ENCODE results near the gene RIMBP3C. TPM values are rescaled to one million over a fixed set of nuclear protein-coding genes. Genes with fewer than 3 reads are reported as not detected.
"Not testable (repeated sequence)": the region's sequence is repeated elsewhere in the genome, so short reads cannot be mapped to it uniquely, and the experiment has no call there.

RIMBP3C gene
- total RNA-seq, 1 donor from 2014 or later = not detected

DNA sequence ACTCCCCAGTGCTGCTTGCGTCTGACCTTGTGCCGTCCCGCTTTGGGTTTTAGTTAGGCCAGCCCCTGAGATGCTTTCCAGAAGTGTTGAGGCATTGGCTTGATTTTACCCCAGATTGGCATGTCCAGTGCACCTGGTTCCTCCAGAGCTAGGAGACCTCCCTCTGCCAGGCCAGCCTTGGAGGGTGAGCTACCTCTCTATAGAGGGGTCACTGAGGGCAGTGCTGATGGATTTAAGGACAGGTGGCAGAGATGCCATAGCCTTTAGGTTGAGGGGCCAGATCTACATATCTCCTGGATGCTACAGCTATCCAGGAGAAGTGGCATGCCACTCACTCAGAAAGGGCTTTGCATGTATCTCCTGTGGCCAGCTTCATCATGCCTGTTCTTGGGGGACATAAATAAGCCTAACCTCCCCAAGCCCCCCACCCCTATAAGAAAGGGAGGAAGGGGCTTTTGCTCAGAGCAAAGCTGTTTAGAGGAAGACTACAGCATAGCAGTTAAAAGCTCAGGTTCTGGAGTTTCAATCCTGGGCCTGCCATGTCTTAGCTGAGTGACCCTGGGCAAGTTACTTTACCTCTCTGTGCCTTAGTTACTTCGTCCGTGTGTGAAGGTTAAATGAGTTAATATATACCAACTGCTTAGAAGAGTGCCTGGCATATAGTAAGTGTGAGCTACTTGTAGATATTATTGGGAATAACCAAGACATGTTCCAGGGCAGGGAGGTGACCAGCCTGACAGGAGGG lies 22.7 kb upstream of the RIMBP3C start:
- DNase-seq = no peak

DNA sequence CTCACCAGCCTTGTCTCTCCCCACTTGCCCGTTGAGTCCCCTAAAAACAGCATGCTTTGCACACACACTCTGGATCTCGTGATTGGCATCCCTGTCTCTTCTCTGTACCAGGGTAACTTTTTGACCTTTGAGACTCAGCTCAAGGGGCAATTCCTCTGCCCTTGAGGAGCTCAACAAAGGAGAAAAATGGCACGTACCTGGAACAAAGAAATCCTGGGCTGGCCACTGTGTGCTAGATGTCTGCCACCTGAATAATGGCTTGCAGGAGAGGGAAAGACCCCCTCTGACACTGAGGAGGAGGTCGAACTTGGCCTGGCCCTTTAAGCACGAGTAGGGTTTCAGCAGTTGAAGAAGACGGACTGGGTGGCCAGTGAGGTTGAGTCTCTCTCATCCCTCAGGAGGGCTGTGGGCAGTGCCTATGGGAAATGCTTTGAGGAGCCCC lies 22.1 kb upstream of the RIMBP3C start:
- no peak for DNase-seq

DNA sequence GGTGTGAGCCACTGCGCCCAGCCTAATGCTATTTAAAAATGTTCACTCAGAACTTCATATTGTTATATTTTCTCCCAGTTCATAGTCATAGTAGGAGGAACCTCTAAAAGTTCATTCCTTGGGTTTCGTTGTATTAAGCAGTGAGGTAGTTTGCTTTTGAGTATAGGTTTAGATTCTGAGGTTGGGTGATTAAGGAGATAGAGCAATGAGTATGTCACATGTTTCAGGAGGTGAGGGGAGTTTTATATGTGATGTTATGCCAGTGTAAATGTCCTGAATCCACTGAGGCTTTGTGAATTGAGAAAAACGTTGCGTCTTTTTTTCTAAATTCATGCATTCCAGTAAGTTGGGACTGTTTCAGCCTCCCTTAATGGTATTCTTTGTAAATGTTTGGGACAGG lies 20.4 kb upstream of the RIMBP3C start:
- DNase-seq = no peak

DNA sequence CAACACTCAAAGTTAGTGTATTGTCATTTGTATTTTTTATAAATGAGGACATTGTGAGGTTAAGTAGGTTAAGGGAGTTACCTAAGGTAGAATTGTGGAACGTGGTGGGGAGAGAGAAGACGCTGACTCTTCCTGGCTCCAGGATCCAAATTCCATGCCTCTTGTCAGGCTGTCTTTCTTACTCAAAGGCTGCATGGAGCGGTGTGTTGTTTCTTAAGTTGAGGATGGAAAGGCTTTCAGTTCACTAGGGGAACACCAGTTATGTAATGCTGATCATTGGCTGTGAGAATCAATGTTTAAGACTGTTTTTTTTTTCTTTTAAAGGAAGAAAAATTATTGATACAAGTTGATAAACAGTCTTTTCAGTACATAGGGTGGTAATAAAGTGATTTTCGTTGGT lies 19.1 kb upstream of the RIMBP3C start:
- DNase-seq = no peak

DNA sequence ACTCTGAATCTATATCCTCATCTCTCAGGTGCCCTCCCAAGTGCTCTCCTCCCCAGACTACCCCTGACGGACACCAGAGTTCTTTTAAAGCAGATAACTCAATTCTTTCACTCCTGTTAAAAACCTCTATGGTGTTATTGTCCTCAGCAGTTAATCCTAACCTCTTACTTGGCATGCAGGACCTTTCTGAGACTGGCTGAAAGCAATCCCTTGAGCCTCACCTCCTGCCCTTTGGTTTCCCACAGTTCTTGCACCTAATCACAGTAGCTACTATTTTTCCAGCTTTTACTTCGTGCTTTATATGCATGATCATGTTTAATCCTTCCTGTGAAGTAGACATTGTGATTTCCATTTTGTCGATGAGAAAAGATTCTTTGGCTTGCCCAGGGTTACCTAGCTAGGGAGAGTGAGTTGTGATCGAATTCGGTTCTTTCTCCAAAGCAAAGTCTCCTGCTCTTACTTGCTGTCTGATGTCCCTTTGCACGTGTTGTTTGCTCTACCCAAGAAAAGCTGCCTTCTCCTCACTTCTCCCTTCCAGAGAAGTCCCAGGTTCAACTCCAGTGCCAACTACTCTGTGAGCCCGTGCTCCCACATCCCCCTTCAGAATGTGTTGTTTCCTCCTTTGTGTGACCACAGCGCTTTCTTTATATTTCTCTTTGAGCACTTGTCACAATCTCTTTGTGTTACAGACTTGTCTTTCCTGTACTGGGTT lies 18.4 kb upstream of the RIMBP3C start:
- no peak for DNase-seq

DNA sequence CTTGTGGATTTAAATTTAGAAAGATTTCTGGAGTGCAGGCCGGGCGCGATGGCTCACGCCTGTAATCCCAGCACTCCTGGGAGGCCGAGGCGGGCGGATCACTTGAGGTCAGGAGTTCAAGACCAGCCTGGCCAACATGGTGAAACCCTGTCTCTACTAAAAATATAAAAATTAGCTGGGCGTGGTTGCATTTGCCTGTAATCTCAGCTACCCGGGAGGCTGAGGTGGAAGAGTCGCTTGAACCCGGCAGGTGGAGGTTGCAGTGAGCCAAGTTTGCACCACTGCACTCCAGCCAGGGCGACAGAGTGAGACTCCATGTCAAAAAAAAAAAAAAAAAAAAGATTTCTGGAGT lies 17.8 kb upstream of the RIMBP3C start:
- DNase-seq = not testable (repeated sequence)

DNA sequence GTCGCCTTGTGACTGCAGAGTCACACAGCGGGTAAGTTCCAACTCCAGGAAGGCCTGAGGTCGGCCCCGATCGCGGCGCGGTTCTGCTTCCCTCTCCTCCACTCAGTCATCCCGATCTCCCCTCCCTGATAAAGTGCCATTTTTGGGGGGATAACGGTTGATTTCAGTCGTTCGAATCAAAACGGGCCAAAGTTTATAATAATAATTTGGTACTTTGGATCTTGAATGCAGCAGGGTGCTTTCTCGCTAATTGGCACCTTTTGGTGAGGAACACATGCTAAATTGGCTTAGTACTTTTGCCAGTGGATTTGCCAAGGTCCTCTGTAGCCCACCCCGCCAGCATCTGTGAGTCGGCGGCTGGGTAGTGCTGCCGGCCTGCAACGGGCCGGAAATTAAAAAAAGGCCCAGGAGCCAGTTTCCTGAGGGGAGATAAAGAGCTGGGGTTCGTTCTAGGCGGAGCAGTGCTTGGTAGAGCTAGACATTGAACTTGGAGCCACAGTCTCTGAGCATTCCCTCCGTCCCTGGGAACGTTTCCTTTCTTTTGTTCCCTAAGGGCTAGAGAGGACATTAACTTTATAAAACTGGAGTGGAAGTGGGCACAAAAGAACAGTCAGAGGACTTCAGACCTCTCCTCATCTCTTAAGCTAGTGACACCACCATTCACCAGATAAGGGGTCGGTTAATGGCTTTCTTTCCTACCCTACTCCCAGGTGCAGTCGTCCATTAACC lies 17.2 kb upstream of the RIMBP3C start:
- DNase-seq = no peak

DNA sequence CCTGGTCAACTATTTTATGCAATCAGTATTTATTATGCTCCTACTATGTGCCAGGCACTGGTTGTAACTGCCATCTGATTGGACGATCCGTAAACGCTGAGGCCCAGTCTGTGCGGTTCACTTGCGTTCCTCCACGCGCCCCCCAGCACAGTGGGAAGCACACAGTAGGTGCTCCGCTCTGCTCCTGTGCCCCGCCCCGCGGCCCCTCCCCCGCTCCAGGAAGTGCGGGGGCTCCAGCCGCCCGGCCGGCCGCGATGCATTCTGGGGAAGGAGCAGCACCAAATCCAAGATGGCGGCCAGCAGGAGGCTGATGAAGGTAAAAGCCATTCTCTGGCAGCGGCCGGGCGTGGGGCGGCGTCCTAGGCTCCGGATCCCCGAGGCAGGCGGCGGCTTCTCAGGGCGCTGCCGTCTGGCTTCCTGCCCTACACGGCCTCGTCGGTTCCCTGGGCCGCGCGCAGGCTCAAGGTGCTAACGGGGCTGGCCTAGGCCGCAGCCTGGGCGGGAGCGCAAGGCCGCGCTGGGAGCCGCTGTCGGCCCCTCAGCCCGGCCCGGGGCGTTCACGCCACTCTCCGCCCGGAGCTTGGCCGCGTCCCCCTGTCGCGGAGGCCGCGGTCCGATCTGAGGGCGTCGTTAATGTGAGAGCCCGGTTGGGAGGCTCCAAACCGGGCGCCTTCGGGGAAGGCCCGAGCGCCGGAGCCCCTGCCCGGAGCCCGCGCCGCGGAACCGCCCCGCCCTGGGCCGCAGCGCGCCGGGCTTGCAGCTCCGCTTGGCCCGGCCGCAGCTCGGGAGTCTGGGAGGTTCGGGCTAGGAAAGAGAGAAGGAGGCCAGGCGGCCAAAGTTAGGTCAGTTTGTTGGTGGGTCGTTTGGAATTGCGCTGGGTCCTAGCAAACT lies 16.4 kb upstream of the RIMBP3C start, which contains the start of gene UBE2L3:
Gene UBE2L3, plus strand, starts transcription at position 259 of the 891 bp plus-strand sequence. Its CDS starts 31 bp downstream, at position 290.
- DNase-seq = peak; percentile 30

DNA sequence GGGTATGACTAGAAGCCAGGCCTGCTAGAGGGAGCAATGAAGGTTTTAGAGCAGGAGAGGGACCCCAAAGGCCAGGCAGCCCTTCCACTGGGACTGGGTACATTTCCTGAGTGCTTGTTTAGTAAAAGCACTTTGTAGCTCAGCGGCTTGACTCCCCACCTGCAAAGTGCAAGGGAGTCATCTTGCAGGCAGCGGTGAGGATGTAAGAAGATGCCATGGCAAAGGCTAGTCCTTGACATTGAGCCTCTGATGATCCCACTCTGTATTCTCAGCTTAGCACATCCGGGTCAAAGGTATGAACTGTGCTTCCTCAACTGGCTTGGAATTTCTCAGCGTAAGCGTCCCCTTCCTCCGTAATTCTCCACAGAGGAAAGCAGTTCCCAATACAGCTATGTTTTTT lies 13.2 kb upstream of the RIMBP3C start:
- DNase-seq = no peak

DNA sequence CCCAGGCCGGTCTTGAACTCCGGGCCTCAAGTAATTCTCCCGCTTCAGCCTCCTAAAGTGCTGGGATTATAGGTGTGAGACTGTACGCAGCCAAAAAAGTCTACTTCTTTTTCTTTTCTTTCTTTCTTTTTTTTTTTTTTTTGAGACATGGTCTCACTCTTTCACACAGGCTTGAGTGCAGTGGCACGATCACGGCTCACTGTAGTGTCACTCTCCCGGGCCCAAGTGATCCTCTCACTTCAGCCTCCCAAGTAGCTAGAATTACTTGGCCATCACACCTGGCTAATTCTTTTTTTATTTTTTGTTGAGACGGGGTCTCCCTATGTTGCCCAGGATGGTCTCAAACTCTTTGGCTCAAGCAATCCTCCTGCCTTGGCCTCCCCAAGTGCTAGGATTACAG lies 12.7 kb upstream of the RIMBP3C start:
- DNase-seq = no peak

DNA sequence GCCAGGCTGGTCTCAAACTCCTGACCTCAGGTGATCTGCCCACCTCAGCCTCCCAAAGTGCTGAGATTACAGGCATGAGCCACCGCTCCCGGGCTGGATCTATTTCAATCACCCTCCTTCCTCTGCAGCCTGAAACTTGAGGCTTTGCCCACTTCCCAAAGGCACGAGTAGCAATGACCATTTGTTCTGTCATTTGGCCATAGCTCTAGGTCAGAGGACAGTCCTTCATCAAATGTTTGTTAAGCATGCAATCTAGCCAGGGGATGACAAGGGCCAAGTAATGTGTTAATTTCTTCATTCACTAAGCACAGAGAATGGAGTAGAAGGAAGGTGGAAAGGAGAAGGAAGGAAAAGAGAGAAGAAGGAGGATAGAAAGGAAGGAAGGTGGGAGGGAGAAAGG lies 9.4 kb upstream of the RIMBP3C start:
- DNase-seq = not testable (repeated sequence)

DNA sequence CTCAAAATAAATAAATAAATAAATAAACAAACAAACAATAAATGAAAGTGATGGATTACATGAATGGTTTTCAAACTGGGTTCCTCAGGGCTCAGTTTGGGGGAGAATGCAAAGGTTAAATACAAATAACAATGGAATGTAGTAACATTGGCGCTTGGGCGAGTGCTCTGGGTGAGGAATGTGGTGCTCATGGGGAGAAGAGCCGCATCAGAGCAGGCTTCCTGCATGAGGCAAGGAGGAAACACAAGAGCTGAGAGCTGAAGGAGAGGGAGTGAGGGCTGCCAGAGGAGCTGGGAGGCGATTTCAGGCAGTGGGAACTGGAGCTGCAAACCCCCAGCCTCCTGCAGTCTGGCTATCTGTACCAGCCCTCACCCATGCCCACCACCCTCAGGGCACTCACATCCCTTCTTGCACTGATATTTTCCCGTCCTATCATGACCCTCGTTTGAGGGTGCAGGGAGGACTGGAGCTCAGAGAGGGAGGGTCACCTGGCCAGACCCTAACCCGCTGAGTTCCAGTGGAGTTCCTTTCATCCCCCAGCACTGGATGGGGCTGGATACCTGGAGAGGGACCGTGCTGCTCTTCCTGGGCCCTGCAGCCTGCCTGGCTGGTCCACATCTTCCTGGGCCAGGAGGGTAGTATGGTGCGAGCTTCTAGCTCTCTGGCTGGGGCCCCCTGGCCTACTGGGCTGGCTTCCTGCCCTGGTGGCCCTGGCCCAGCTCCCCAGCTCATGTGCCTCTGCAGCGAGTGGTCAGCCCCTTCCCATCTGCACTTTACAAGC lies 8.3 kb upstream of the RIMBP3C start:
- not testable (repeated sequence) for DNase-seq

DNA sequence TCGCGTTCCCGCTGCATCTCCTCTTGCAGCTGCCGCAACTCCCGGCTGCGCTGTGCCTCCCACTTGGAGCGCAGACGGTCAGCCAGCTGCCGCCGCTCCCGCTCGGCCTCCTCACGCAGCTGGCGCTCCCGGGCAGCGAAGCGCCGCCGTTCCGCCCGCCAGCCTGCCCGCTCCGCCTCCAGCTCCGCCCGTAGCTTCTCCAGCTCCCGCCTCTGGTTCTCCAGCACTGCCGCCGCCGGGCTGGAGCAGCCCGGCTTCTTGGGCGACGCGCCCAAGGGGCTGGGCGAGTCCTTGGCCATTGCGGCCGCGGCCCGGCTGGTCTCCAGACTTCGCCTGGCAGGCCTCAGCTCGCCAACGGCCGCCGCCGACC lies 598 bp downstream of the RIMBP3C start:
- not testable (repeated sequence) for DNase-seq

DNA sequence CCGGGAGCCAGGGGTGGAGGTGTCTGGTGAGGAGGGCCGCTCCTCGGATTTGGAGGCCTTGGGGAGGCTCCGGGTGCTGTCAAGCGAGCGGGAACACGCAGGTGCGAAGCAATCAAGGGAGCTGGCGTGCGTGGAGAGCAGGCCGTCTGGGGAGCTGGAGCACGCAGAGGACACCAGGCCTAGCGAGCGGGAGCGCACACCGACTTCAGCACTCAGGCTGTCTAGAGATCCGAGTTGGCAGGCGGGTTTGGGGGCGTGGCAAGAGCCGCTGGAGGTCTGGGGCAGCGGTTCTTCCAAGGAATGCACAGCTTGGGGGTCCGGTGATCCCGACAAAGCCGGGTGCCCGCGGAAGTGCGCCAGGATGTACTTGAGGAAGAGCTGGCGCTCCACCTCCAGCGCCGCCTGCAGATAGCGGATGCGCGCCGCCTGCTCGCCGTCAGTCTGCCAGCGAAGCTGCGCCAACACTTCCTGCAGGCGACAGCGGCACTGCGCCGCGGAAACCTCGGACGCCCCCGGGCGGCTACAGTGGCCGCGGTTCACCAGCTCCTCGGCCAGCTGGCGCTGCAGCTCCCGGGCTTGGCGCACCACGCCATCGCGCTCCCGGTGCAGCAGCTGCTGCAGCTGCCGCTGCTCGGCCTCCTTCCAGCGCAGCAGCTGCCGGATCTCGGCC lies 1.1 kb downstream of the RIMBP3C start:
- DNase-seq = not testable (repeated sequence)

DNA sequence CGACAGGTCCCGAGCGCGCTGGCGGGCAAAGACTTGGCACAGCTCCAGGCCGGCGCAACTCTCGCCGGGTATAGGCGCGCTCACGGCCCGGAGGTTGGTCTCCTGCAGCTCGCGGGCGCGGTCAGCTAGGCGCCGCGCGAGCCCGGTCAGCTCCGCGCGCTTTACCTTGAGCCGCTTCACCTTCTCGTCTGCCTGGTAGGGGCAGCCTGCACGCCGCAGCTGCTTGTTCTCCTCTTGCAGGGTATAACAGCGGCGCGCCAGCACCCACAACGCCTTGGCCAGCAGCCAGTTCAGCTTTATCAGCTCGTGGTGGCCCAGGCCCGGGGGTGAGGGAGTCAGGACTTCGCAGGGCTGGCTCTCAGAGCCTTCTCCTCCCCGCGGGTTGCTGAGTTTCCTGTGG lies 1.7 kb downstream of the RIMBP3C start:
- not testable (repeated sequence) for DNase-seq

DNA sequence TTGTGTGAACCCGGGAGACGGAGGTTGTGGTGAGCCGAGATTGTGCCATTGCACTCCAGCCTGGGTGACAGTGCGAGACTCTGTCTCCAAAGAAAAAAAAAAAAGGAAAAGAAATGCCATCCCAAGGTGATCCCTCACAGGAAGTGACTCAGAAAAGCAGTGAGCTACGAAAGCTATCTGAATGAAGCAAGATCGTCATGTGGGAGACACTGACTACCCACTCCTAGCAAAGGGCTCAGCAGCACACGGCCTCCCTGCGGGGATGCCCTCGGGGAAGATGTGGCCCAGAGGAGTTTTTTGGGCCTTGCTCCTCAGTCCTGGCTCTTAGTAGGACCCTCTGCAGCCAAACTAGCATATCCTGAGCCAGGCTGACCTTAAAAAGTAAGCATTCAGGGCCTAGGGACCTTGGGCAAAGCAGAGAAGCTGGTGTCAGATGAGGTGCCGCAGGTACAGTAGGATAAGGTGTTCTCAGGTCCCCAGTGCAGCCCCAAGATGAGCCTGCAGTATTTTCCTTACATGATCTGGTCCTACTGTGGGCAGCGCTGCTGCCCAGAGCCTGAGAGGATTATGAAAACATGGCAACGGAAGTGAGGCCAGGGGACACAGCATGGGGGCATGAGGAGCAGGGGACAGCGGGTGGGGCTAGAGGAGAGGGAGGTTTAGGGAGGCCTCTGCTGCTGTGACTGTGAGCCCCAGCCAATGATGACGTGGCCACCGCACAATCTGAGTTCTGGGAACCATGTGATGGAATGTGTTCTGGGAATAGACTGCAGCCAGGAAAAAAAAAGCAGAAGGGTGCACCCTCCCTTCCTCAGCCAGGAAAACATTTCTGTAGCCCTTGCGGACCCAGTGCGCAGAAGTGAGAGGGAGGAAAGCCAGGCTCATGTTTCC lies 6.6 kb downstream of the RIMBP3C start:
- DNase-seq = not testable (repeated sequence)

DNA sequence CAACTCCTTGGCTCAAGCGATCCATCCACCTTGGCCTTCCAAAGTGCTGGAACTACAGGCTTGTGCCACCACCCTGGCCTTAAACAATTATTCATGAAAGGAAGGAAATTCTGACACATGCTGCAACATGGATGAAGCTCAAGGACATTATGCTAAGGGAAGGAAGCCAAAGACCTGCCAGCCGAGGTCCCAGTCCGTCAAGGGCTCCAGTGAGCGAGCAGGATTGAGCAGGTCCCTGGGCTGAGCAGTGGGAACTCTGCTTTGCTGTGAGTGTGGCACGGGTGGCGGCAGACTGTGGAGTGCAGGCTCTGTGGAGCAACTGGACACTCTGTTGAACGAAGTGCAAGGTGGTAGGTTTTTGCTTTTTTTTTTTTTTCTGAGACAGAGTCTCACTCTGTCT lies 11.4 kb downstream of the RIMBP3C start:
- not testable (repeated sequence) for DNase-seq

DNA sequence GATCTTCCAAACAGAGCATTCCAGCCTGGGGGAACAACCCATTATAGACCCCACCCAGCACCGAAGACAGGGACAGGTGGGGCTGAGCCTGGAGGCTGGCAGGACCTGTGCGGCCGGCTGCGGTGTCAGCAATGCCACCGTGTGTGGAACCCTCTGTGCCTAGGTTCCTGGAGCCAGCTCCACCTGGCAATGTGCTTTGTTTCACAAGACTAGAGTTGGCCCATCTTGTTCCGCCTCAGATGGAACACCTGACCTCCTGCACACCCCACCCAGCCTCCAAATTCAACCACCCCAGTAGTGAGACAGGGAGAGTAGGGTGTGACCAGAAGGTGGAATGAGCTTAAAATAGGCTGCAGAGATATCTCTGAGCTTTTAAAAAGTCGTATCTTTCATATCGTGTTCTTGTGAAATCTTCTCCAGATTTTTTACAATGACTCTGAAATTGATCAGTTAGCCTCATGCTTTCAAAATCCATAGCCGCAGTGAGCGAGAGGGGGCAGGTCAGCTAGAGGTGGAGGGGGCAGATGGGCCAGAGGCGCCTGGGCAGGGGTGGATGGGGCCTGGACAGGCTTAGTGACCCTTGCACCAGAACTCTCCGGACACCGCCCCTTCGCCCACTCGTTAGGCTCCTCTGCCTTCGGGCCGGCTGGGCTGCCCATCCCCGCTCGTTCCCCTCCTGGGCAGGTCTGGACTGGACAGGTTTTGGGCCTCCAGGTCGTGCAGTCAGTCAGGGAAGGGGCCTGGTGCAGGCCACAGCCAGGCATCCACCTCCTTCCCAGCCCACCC lies 18.2 kb downstream of the RIMBP3C start:
- DNase-seq = not testable (repeated sequence)

DNA sequence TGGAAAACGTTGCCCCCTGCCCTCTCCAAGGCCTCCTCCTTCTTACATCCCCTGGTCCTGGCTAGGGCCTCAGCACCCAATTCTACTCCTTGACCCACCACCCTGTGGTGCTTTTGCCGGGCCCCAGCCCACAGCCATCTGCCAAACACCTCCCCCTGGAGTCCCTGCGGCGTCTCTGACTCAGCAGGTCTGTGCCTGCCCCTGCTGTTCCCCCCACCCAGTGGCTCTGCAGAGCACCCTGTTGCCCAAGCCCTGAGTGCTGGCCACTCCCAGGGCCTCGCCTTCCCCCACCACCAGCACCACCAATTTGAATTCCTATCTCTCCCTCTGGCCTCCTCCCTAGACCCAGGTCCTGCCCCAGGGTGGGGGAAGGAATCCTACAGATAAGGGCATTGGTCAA lies 19.7 kb downstream of the RIMBP3C start:
- not testable (repeated sequence) for DNase-seq
